Measurements from ENCODE around the gene CYRIA. TPM values are rescaled to one million over a fixed set of nuclear protein-coding genes. Genes with fewer than 3 reads are reported as not detected.

CYRIA gene
- total RNA-seq, 1 donor from 2014 or later = 1.0 TPM

DNA sequence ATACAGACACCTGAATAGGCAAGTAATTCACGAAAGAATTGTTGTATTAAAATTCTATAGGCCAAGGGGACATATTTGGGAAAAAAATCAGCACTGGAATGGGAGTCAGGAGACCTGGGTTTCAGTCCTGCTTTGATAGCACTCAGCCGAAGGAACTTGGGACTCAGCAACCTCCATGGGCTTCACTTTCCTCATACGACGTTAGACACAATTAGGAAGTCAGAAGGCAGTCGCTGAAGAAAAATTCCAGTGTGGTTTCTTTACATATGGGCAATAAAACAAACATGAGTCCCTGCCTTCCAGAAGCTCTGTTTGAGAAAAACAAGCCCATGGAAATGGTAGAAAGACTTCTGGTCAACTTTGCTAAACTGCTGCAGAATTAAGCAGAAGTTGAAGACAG lies 15.1 kb upstream of the CYRIA start:
- peaks cover 7% of the 10 kb centered on the region for H3K27me3 ChIP-seq
- no peaks in the 10 kb centered on the region for H3K27me3 Mint-ChIP-seq (ENCODE audit: insufficient read depth, low read depth)
- H3K27ac Mint-ChIP-seq = no peak overlapping the region
- H3K4me3 Mint-ChIP-seq = no peak overlapping the region
- peaks cover 6% of the 10 kb centered on the region for H3K9me3 ChIP-seq (ENCODE audit: low read depth)
- H4K20me1 ChIP-seq (ENCODE audit: low read depth) = no peaks in the 10 kb centered on the region
- H3K4me1 Mint-ChIP-seq = peaks cover 3% of the 10 kb centered on the region
- no peaks in the 10 kb centered on the region for H3K79me2 ChIP-seq (ENCODE audit: low read depth)
- no peak overlapping the region for H3K9ac ChIP-seq
- no peaks in the 10 kb centered on the region for H3K36me3 Mint-ChIP-seq
- no peaks in the 10 kb centered on the region for H3K4me1 ChIP-seq
- H3K4me2 ChIP-seq = no peak overlapping the region
- TF ChIP-seq EZH2phosphoT487 (IDR thresholded peaks at IDR 0.05) (no peak), EZH2 (IDR thresholded peaks at IDR 0.05) (no peak), CTCF (IDR thresholded peaks at IDR 0.05) (no peak)
- H3F3A ChIP-seq (ENCODE audit: low read depth) = no peaks in the 10 kb centered on the region
- H3K27ac ChIP-seq = no peak overlapping the region
- DNase-seq (ENCODE audit: low spot score) = no peak
- H3K9me3 Mint-ChIP-seq = peaks cover 10% of the 10 kb centered on the region
- H2AFZ ChIP-seq (replicated peaks) = no peak overlapping the region
- no peaks in the 10 kb centered on the region for H3K36me3 ChIP-seq
- H3K4me3 ChIP-seq = no peak overlapping the region

DNA sequence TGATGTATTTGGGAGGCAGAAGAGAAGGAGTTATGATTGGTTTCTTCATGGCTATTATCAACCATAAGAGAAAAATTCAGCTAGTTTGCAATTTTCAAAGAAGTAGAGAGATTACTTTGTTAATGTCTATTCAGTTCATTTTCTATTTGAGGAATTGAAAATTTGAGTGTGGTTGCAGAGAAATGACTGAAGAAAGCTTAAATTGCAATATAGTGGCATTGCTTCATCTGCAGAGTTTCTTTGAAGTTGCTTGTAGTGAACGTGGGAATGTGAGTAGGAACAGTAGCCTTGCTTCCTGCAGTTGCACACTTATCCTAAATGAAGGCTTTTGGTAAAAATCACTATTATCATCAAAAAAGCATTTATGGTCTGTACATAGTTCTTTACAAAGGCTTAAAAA lies 14.7 kb upstream of the CYRIA start:
- Mint-ChIP-seq H3K27me3 (ENCODE audit: insufficient read depth, low read depth) (no peaks in the 10 kb centered on the region), H3K4me3 (no peak overlapping the region), H3K9me3 (peaks cover 10% of the 10 kb centered on the region), H3K27ac (no peak overlapping the region), H3K36me3 (no peaks in the 10 kb centered on the region), H3K4me1 (peaks cover 3% of the 10 kb centered on the region)
- Histone ChIP-seq H3K79me2 (ENCODE audit: low read depth) (no peaks in the 10 kb centered on the region), H4K20me1 (ENCODE audit: low read depth) (no peaks in the 10 kb centered on the region), H3K4me1 (no peaks in the 10 kb centered on the region), H3K4me2 (no peak overlapping the region), H3K27ac (no peak overlapping the region), H3K36me3 (no peaks in the 10 kb centered on the region), H3K9ac (no peak overlapping the region), H3K9me3 (ENCODE audit: low read depth) (peaks cover 6% of the 10 kb centered on the region), H3K27me3 (peaks cover 7% of the 10 kb centered on the region), H3K4me3 (no peak overlapping the region), H3F3A (ENCODE audit: low read depth) (no peaks in the 10 kb centered on the region), H2AFZ (replicated peaks) (no peak overlapping the region)
- DNase-seq (ENCODE audit: low spot score) = no peak
- TF ChIP-seq CTCF (IDR thresholded peaks at IDR 0.05) = no peak
- TF ChIP-seq EZH2 (IDR thresholded peaks at IDR 0.05) = no peak
- TF ChIP-seq EZH2phosphoT487 (IDR thresholded peaks at IDR 0.05) = no peak

DNA sequence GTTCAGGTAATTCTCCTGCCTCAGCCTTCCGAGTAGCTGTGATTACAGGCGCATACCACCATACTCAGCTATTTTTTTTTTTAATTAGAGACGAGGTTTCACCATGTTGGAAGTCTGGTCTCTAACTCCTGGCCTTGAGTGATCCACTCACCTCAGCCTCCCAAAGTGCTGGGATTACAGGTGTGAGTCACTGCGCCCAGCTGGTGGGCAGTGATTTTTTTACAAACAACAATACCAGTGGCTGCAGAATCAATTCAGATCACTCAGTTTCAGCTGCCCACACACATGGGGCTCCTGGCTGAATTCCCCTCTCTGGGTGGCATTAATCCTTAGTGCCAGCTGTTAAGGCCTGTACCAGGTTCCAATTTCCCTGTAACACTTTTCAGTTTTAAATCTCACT lies 13.3 kb upstream of the CYRIA start:
- Histone ChIP-seq H3K27ac (no peak overlapping the region), H3K9me3 (ENCODE audit: low read depth) (peaks cover 6% of the 10 kb centered on the region), H3K27me3 (peaks cover 7% of the 10 kb centered on the region), H3K4me3 (no peak overlapping the region), H4K20me1 (ENCODE audit: low read depth) (no peaks in the 10 kb centered on the region), H2AFZ (replicated peaks) (no peak overlapping the region), H3F3A (ENCODE audit: low read depth) (no peaks in the 10 kb centered on the region), H3K79me2 (ENCODE audit: low read depth) (no peaks in the 10 kb centered on the region), H3K36me3 (no peaks in the 10 kb centered on the region), H3K4me2 (no peak overlapping the region), H3K4me1 (no peaks in the 10 kb centered on the region), H3K9ac (no peak overlapping the region)
- no peak overlapping the region for H3K4me3 Mint-ChIP-seq
- H3K9me3 Mint-ChIP-seq = peaks cover 10% of the 10 kb centered on the region
- TF ChIP-seq EZH2 (IDR thresholded peaks at IDR 0.05) = no peak
- no peak for TF ChIP-seq CTCF (IDR thresholded peaks at IDR 0.05)
- no peak for TF ChIP-seq EZH2phosphoT487 (IDR thresholded peaks at IDR 0.05)
- DNase-seq (ENCODE audit: low spot score) = no peak
- no peaks in the 10 kb centered on the region for H3K27me3 Mint-ChIP-seq (ENCODE audit: insufficient read depth, low read depth)
- H3K4me1 Mint-ChIP-seq = peaks cover 3% of the 10 kb centered on the region
- no peak overlapping the region for H3K27ac Mint-ChIP-seq
- no peaks in the 10 kb centered on the region for H3K36me3 Mint-ChIP-seq

Measured in neural progenitor cell (in vitro differentiated cells).